ENCODE results near the gene OPHN1. TPM values are rescaled to one million over a fixed set of nuclear protein-coding genes. Genes with fewer than 3 reads are reported as not detected.

Gene OPHN1
- total and polyA plus RNA-seq, 2 experiments from 2014 or later: 4.5 to 5.6 TPM

DNA sequence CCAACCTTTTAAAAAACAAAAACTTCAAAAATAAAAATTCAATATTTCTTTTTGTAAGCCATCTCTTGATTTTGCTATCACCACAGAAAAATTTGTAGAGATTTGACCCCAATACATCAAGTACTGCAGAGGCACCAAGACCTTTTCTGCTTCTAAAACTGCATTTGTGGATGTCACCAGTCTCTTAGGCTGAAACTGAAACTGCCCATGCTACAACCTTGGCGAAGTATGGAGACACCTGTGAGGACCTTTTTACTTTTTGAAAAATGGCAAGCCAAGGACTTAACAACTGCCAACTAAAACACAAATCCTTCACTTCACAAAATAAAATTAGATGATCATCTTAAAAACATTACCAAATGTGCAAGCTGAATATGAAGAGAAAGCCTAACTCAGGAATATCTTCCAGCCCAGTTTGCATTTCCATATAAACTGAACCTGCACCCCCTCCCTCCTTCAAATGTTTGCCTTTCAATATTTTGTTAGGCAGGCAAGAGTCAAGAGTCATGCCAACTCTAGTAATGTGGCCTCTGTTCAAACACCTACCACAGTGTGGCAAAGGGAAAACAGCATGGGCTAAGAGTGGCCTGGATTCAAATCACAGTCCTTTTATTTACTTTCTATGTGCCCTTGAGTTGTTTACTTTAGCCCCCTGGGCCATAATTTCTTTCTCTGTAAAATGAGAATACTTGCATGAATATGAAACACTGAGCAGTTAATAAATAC lies 389.4 kb downstream of the OPHN1 start:
- H3K9me2 ChIP-seq (replicated peaks; ENCODE audit: insufficient read depth): no peaks in the 10 kb centered on the region
- H4K20me1 ChIP-seq (ENCODE audit: insufficient read depth, poor library complexity, severe bottlenecking): no peaks in the 10 kb centered on the region
- H3K79me2 ChIP-seq: no peaks in the 10 kb centered on the region
- H3K4me3 ChIP-seq: no peak overlapping the region
- no peaks in the 10 kb centered on the region for H3K27me3 ChIP-seq
- no peak overlapping the region for H3K27ac ChIP-seq
- no peak overlapping the region for H3K4me2 ChIP-seq
- no peaks in the 10 kb centered on the region for H3K9me3 ChIP-seq (ENCODE audit: low read depth)
- no peaks in the 10 kb centered on the region for H3K36me3 ChIP-seq (replicated peaks; ENCODE audit: insufficient read depth, low read depth)
- H3K4me1 ChIP-seq (ENCODE audit: insufficient read depth): no peaks in the 10 kb centered on the region
- TF ChIP-seq, protein P1, sequence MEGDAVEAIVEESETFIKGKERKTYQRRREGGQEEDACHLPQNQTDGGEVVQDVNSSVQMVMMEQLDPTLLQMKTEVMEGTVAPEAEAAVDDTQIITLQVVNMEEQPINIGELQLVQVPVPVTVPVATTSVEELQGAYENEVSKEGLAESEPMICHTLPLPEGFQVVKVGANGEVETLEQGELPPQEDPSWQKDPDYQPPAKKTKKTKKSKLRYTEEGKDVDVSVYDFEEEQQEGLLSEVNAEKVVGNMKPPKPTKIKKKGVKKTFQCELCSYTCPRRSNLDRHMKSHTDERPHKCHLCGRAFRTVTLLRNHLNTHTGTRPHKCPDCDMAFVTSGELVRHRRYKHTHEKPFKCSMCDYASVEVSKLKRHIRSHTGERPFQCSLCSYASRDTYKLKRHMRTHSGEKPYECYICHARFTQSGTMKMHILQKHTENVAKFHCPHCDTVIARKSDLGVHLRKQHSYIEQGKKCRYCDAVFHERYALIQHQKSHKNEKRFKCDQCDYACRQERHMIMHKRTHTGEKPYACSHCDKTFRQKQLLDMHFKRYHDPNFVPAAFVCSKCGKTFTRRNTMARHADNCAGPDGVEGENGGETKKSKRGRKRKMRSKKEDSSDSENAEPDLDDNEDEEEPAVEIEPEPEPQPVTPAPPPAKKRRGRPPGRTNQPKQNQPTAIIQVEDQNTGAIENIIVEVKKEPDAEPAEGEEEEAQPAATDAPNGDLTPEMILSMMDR (IDR thresholded peaks at IDR 0.05; ENCODE audit: poor library complexity): no peak
- TF ChIP-seq EZH2 (IDR thresholded peaks at IDR 0.05; ENCODE audit: borderline replicate concordance) (no peak), EZH2phosphoT487 (IDR thresholded peaks at IDR 0.05; ENCODE audit: low read depth, severe bottlenecking, unreplicated experiment) (no peak)
- 82% methylated on average over 1 of the region's 1 CpG for WGBS (ENCODE audit: low lambda C conversion rate, missing lambda C conversion rate)
- DNase-seq (ENCODE audit: low spot score): no peak
- H2AFZ ChIP-seq: no peak overlapping the region

DNA sequence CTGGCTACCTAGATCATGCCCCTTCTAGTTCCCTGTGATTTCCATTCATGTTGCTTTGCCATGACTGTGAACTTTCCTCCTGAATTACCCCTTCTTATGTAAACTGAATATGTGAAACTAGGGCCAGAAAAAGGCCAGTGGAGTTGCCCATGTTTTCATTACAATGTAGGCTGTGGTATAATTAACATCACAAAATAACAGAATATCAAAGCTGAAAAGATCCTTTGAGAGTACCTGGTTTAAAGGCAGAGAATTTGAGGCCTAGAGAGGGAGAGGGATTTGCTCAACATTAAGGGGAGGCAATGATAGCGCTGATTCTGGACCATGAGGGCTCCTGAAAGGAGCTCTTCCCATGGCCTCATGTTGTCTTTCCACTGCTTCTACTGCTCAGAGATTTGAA lies 392.2 kb downstream of the OPHN1 start:
- H3K4me3 ChIP-seq: no peak overlapping the region
- no peak for DNase-seq (ENCODE audit: low spot score)
- no peaks in the 10 kb centered on the region for H3K9me2 ChIP-seq (replicated peaks; ENCODE audit: insufficient read depth)
- no peak overlapping the region for H2AFZ ChIP-seq
- TF ChIP-seq, protein P1 (IDR thresholded peaks at IDR 0.05; ENCODE audit: poor library complexity): no peak
- TF ChIP-seq EZH2 (IDR thresholded peaks at IDR 0.05; ENCODE audit: borderline replicate concordance) (no peak), EZH2phosphoT487 (IDR thresholded peaks at IDR 0.05; ENCODE audit: low read depth, severe bottlenecking, unreplicated experiment) (no peak)
- H3K27me3 ChIP-seq: no peaks in the 10 kb centered on the region
- no peak overlapping the region for H3K27ac ChIP-seq
- WGBS (ENCODE audit: low lambda C conversion rate, missing lambda C conversion rate): 62% methylated on average over 1 of the region's 1 CpG
- no peaks in the 10 kb centered on the region for H3K4me1 ChIP-seq (ENCODE audit: insufficient read depth)
- H3K4me2 ChIP-seq: no peak overlapping the region
- no peaks in the 10 kb centered on the region for H4K20me1 ChIP-seq (ENCODE audit: insufficient read depth, poor library complexity, severe bottlenecking)
- H3K9me3 ChIP-seq (ENCODE audit: low read depth): no peaks in the 10 kb centered on the region
- H3K79me2 ChIP-seq: no peaks in the 10 kb centered on the region
- H3K36me3 ChIP-seq (replicated peaks; ENCODE audit: insufficient read depth, low read depth): no peaks in the 10 kb centered on the region

DNA sequence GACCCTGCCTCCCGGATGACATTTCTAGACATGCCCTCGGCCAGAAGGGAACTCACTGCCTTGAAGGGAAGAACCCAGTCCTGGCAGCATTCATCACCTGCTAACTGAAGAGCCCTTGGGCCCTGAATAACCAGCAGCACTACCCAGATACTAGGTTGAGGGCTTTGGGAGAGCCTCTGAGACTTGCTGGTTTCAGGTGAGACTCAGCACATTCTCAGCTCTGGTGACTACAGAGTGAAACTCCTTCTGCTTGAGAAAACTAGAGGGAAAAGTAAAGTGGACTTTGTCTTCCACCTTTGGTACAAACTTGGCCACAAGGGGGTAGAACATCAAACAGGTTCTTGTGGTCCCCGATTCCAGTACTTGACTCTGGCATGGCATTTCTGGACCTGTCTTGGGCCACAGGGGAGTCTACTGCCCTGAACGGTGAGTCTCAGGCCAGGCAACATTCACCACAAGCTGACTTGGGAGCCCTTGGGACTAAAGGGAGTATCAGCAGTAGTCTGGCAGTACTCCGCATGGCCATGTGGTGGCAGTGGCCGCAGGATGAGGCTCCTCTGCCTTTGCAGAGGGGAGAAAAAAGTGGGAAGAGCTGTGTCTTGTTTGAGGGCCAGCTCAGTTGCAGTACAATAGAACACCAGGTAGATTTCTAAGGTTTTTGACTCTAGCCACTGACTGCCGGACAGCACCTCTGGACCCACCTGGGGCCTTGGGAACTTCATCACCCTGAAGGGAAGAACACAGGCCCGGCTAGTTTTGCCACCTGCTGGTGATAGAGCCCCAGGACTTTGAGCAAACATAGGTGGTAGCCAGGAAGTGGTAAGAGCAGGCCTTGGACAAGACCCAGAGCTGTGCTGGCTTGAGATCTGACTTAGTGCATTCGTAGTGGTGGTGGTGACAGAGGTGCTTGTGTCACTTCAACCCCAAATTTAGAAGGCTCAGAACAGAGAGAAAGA lies 414.8 kb downstream of the OPHN1 start:
- Histone ChIP-seq H4K20me1 (ENCODE audit: insufficient read depth, poor library complexity, severe bottlenecking) (no peaks in the 10 kb centered on the region), H3K27ac (no peak overlapping the region), H2AFZ (no peak overlapping the region), H3K4me1 (ENCODE audit: insufficient read depth) (no peaks in the 10 kb centered on the region), H3K79me2 (no peaks in the 10 kb centered on the region), H3K9me2 (replicated peaks; ENCODE audit: insufficient read depth) (no peaks in the 10 kb centered on the region), H3K4me2 (no peak overlapping the region), H3K36me3 (replicated peaks; ENCODE audit: insufficient read depth, low read depth) (no peaks in the 10 kb centered on the region), H3K27me3 (no peaks in the 10 kb centered on the region), H3K4me3 (no peak overlapping the region), H3K9me3 (ENCODE audit: low read depth) (no peaks in the 10 kb centered on the region)
- TF ChIP-seq EZH2 (IDR thresholded peaks at IDR 0.05; ENCODE audit: borderline replicate concordance) (no peak), EZH2phosphoT487 (IDR thresholded peaks at IDR 0.05; ENCODE audit: low read depth, severe bottlenecking, unreplicated experiment) (no peak)
- TF ChIP-seq, protein P1 (IDR thresholded peaks at IDR 0.05; ENCODE audit: poor library complexity): no peak
- 64% methylated on average over 9 of the region's 9 CpGs for WGBS (ENCODE audit: low lambda C conversion rate, missing lambda C conversion rate)
- DNase-seq (ENCODE audit: low spot score): no peak

Data from hepatocyte (in vitro differentiated cells).